K562 (cell line): Measurements from ENCODE around the gene PTRH1. TPM values are rescaled to one million over a fixed set of nuclear protein-coding genes. Genes with fewer than 3 reads are reported as not detected.

Experiments
- ATAC-seq: fragments of 200-7000 bp; cut with Tn5 transposase; 3 replicates; pipeline ENCODE4 v1.9.1; 2020; ENCODE audit warnings: moderate library complexity
- BruUV-seq: library from RNA; stranded (reverse); fragments of 400-500 nt; replicated peaks from 2 replicates; lab custom pipeline; 2021; lab: Mats Ljungman, UMichigan
- CTCF ChIA-PET: fragments of 300-600 bp; formaldehyde crosslinking; extraction: SDS; loops from one replicate; lab custom pipeline; 2021; ENCODE audit warnings: low intra/inter-chr PET ratio; lab: Yijun Ruan, JAX
- POLR2A ChIA-PET: fragments of 300-600, 350-650 bp; sonication (Branson Sonifier 250); formaldehyde crosslinking; extraction: SDS; loops from one replicate; lab custom pipeline; 2021; ENCODE audit warnings: antibody characterized with exemption, inconsistent platforms; lab: Yijun Ruan, JAX
- DNase-seq, 4 experiments: peaks; one replicate each; pipeline versions ENCODE4 v3.0.0 to v3.0.0-alpha.2; 2011 to 2018; ENCODE audit warnings: low spot score in 3 of 4, mixed read lengths in 3 of 4; ENCODE audit errors: extremely low read depth in 1 of 4
- FAIRE-seq: peaks from 2 replicates; lab custom pipeline; 2011; peaks lifted over from hg19 to GRCh38; lab: Jason Lieb, UNC
- H2AFZ ChIP-seq: 2 replicates; pipeline ENCODE4 v1.6.0; 2011; ENCODE audit warnings: low read depth, low read length, control low read depth, inconsistent platforms
- H3K27ac ChIP-seq: fragments of 200-600 bp; 3 replicates; pipeline ENCODE4 v1.8.0; 2011; ENCODE audit warnings: low read depth, mild to moderate bottlenecking, control low read depth, inconsistent platforms, low read length, moderate library complexity, mixed read lengths; ENCODE audit errors: extremely low read depth
- H3K27me3 ChIP-seq, 2 experiments: fragments of 300-600 bp in 1 of 2; 2 replicates in 1 of 2; 3 replicates in 1 of 2; pipeline versions ENCODE4 v1.6.0 to v1.8.0; 2011; ENCODE audit warnings: inconsistent platforms in 2 of 2, low read length in 2 of 2, mild to moderate bottlenecking in 1 of 2, mixed read lengths in 1 of 2, moderate library complexity in 1 of 2; ENCODE audit not compliant: control insufficient read depth in 2 of 2, insufficient read depth in 2 of 2
- H3K36me3 ChIP-seq: fragments of 300-600 bp; 3 replicates; pipeline ENCODE4 v1.8.0; 2011; ENCODE audit warnings: mild to moderate bottlenecking, low read length, inconsistent platforms; ENCODE audit not compliant: control insufficient read depth, insufficient read depth
- H3K4me1 ChIP-seq, 2 experiments: fragments of 200-600 bp in 1 of 2; replicated peaks in 1 of 2; 2 replicates in 1 of 2; 3 replicates in 1 of 2; pipeline versions ENCODE4 v1.5.1 to v1.8.0; 2011; ENCODE audit warnings: inconsistent platforms in 2 of 2, low read length in 2 of 2, mild to moderate bottlenecking in 1 of 2, mixed read lengths in 1 of 2, moderate library complexity in 1 of 2; ENCODE audit not compliant: control insufficient read depth in 2 of 2, insufficient read depth in 2 of 2
- H3K4me2 ChIP-seq: 2 replicates; pipeline ENCODE4 v1.6.1; 2011; ENCODE audit warnings: low read length, control low read depth, inconsistent platforms, mixed read lengths; ENCODE audit not compliant: insufficient read depth
- H3K4me3 ChIP-seq: fragments of 200-600 bp; sonication (generic), shearing (Covaris generic); 2 replicates; pipeline ENCODE4 v1.5.1; 2016; ENCODE audit warnings: control low read depth, inconsistent platforms
- H3K79me2 ChIP-seq: fragments of 200-600 bp; 3 replicates; pipeline ENCODE4 v1.8.0; 2011; ENCODE audit warnings: low read length, inconsistent platforms; ENCODE audit not compliant: control insufficient read depth, insufficient read depth
- H3K9ac ChIP-seq, 2 experiments: 2 replicates each; pipeline versions ENCODE4 v1.6.0 to v1.6.1; 2011; ENCODE audit warnings: low read depth in 2 of 2, low read length in 2 of 2, control low read depth in 1 of 2, inconsistent platforms in 1 of 2, mild to moderate bottlenecking in 1 of 2, mixed read lengths in 1 of 2; ENCODE audit not compliant: insufficient read depth in 1 of 2
- H3K9me1 ChIP-seq: one replicate; pipeline ENCODE4 v1.6.0; 2011; ENCODE audit warnings: inconsistent platforms, mild to moderate bottlenecking, low read length, moderate library complexity; ENCODE audit not compliant: control insufficient read depth, insufficient read depth
- H3K9me3 ChIP-seq: replicated peaks from 2 replicates; pipeline ENCODE4 v1.5.1; 2011; ENCODE audit warnings: low read depth, low read length, inconsistent platforms; ENCODE audit not compliant: control insufficient read depth, insufficient read depth
- H4K20me1 ChIP-seq: replicated peaks from 2 replicates; pipeline ENCODE4 v1.6.1; 2011; ENCODE audit warnings: low read length, inconsistent platforms, mixed read lengths; ENCODE audit not compliant: control insufficient read depth, insufficient read depth
- CEBPG ChIP-seq, 3 experiments: fragments of 200-800 bp in 1 of 3; sonication (Bioruptor generic) in 1 of 3; sonication (generic) in 1 of 3; formaldehyde crosslinking in 1 of 3; IDR thresholded peaks in 2 of 3; conservative IDR thresholded peaks in 1 of 3; 2 replicates each; pipeline versions ENCODE4 v1.6.1 to v1.8.0; 2016 to 2022; ENCODE audit warnings: missing compliant biosample characterization in 2 of 3, missing genetic modification characterization in 2 of 3, mild to moderate bottlenecking in 1 of 3, missing genetic modification reagents in 1 of 3
- CREB1 ChIP-seq, 2 experiments: sonication (generic) in 1 of 2; formaldehyde crosslinking in 1 of 2; IDR thresholded peaks; 2 replicates each; pipeline versions ENCODE4 v1.6.1 to v1.8.0; 2012 to 2022; ENCODE audit warnings: inconsistent platforms in 1 of 2, mild to moderate bottlenecking in 1 of 2, missing genetic modification reagents in 1 of 2, moderate library complexity in 1 of 2
- SNIP1 ChIP-seq: fragments of 450-650 bp; IDR thresholded peaks from 2 replicates; pipeline ENCODE4 v1.7.1; 2017; ENCODE audit warnings: low read depth, mild to moderate bottlenecking
- WGBS: fragments of 100-300 bp; shearing (Covaris generic); methylation state at CpG from one replicate; pipeline ENCODE4 v1.1.6; 2016; ENCODE audit warnings: low coverage, mixed read lengths; ENCODE audit not compliant: insufficient coverage; ENCODE audit errors: missing lambda C conversion rate; 5-methylcytosine and 5-hydroxymethylcytosine counted together
- in situ Hi-C: fragments of 300-500 bp; cut with MboI; formaldehyde crosslinking; loops from 4 replicates; pipeline ENCODE4 v1.15.0; 2018; ENCODE audit warnings: inconsistent platforms, mixed read lengths
- intact Hi-C: fragments of 100-400 bp; cut with micrococcal nuclease; formaldehyde crosslinking; loops from 2 replicates; pipeline ENCODE4 v1.14.2; 2022
- polyA plus RNA-seq, 8 experiments: library from polyadenylated mRNA; depleted of rRNA in 4 of 8; stranded (reverse) in 5 of 8; unstranded in 3 of 8; fragments of >200 nt; fragmentation: Nextera tagmentation in 2 of 8; fragmentation: Illumina TruSeq in 1 of 8; extraction: Ambion mirVana in 2 of 8; extraction: Trizol in 1 of 8; gene quantifications; 2 replicates each; pipeline versions ENCODE4 v1.2.1 to v1.2.3, GENCODE V29; 2011 to 2014; ENCODE audit warnings: inconsistent platforms in 1 of 8, missing spikeins in 1 of 8
- total RNA-seq, 7 experiments: library from RNA; depleted of rRNA in 6 of 7; stranded (reverse); fragments of >200 nt in 6 of 7; fragmentation: Illumina TruSeq in 2 of 7; extraction: Trizol in 2 of 7; gene quantifications; 2 replicates each; pipeline versions ENCODE4 v1.2.1 to v1.2.3, GENCODE V29; 2011 to 2021; ENCODE audit warnings: low replicate concordance in 1 of 7
- TF ChIP-seq, protein P1 (sequence below), 2 experiments: fragments of 450-650 bp in 1 of 2; sonication (generic) in 1 of 2; formaldehyde crosslinking in 1 of 2; IDR thresholded peaks in 1 of 2; conservative IDR thresholded peaks in 1 of 2; 2 replicates each; pipeline versions ENCODE4 v1.6.1 to v1.8.1; 2016 to 2023; ENCODE audit warnings: mild to moderate bottlenecking in 2 of 2, moderate library complexity in 2 of 2, inconsistent platforms in 1 of 2, missing genetic modification reagents in 1 of 2
- TF ChIP-seq, protein P2 (sequence below): sonication (generic); formaldehyde crosslinking; IDR thresholded peaks from 2 replicates; pipeline ENCODE4 v1.5.0; 2020; ENCODE audit warnings: missing genetic modification reagents

The PTRH1 gene
- total and polyA plus RNA-seq, 9 of the 15 experiments (the other 6 are each of a cell fraction or from before 2014, with no cell fraction given) = 0.63 to 43.1 (median 5.7) TPM

DNA sequence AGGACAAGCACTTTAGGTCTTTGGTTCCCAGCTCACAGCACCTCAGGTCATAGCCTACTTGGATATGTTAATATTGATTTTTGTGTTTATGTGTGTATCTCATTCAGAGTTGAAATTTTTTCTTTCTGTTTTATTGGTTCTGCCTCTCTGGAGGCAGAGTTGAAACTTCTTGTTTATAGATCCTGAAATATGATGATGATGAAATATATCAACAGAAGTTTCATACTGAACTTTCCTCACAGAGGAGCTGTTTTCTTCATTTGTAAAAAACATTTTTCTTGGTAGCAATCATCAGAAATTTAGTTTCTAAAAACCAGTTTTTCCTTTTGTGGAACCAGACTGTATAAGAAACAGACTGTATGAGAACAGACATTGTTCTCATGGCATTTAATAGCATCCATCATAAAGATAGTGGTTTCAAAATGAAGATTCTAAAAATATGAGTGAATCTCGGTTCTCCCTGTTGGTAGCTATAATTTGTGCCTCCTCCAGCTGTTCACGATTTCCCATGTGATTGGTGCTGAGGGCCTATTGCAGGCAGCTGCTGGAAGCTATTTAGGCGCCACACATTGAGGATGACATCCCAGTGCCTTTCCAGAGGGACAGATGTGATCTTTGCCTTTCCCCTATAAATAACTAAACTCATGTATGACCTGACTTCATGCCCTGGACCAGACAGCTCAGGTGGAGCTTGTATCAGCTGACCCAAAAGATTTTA lies 48.2 kb downstream of the PTRH1 start:
- in situ Hi-C loops (no loop called here), intact Hi-C loops (no loop called here)
- no peak overlapping the region for H3K27ac ChIP-seq
- POLR2A ChIA-PET = interaction anchor here (1.4 to 1.7 kb wide), 2 partner anchors 11 kb away, joined by 4 read pairs; no protein-coding TSS in a partner anchor
- H3K9ac ChIP-seq = peak overlapping the region in 1 of 2 experiments; percentile 29; a peak in 1 of 4 replicates
- no TSS peak for BruUV-seq
- 43% methylated on average over 3 of the region's 3 CpGs for WGBS
- no peak for ATAC-seq
- CTCF ChIA-PET = no interaction called here
- FAIRE-seq = no peak
- no peaks in the 10 kb centered on the region for H4K20me1 ChIP-seq
- no peak overlapping the region for H2AFZ ChIP-seq
- DNase-seq = no peak
- TF ChIP-seq, protein P1, sequence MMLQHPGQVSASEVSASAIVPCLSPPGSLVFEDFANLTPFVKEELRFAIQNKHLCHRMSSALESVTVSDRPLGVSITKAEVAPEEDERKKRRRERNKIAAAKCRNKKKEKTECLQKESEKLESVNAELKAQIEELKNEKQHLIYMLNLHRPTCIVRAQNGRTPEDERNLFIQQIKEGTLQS (IDR thresholded peaks at IDR 0.05) = peak; percentile 60; the same call in 1 of the 2 replicates
- TF ChIP-seq, protein P1 (CRISPR knock-in tag; conservative IDR thresholded peaks at IDR 0.05) = no peak
- TF ChIP-seq CREB1 (IDR thresholded peaks at IDR 0.05) = no peak
- TF ChIP-seq CREB1 (CRISPR knock-in tag; IDR thresholded peaks at IDR 0.05) = no peak
- TF ChIP-seq CEBPG (CRISPR knock-in tag; IDR thresholded peaks at IDR 0.05) = no peak
- TF ChIP-seq CEBPG (tag; conservative IDR thresholded peaks at IDR 0.05 in 1 of 2, IDR thresholded peaks at IDR 0.05 in 1 of 2) = peak in 1 of 2 experiments; percentile 36; a peak in 1 of 4 replicates
- no peak for TF ChIP-seq SNIP1
- TF ChIP-seq, protein P2, sequence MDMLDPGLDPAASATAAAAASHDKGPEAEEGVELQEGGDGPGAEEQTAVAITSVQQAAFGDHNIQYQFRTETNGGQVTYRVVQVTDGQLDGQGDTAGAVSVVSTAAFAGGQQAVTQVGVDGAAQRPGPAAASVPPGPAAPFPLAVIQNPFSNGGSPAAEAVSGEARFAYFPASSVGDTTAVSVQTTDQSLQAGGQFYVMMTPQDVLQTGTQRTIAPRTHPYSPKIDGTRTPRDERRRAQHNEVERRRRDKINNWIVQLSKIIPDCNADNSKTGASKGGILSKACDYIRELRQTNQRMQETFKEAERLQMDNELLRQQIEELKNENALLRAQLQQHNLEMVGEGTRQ (CRISPR knock-in tag) = no peak
- H3K27me3 ChIP-seq = no peaks in the 10 kb centered on the region
- no peaks in the 10 kb centered on the region for H3K9me3 ChIP-seq
- H3K79me2 ChIP-seq = no peaks in the 10 kb centered on the region
- peaks cover 3 to 6% of the 10 kb centered on the region in 2 experiments; a peak in 3 of 5 replicates for H3K4me1 ChIP-seq
- no peak overlapping the region for H3K4me2 ChIP-seq
- H3K9me1 ChIP-seq = no peaks in the 10 kb centered on the region
- no peak overlapping the region for H3K4me3 ChIP-seq
- peaks cover 37% of the 10 kb centered on the region; the same call in 1 of the 3 replicates for H3K36me3 ChIP-seq
